GM18907 (cell line): Measurements from ENCODE around the gene ERC2.

ENCODE experiments used
- ATAC-seq: cut with Tn5 transposase; IDR thresholded peaks from one replicate; pipeline ENCODE4 v1.9.1; 2021; ENCODE audit warnings: mild to moderate bottlenecking, moderate library complexity; ENCODE audit not compliant: unreplicated experiment

ERC2 gene

GRCh38 chr3:56130036-56130435, 338.2 kb downstream of the ERC2 start:
- ATAC-seq: no peak

GRCh38 chr3:56126632-56127031, 341.6 kb downstream of the ERC2 start:
- ATAC-seq: no peak

GRCh38 chr3:56125358-56126005, 342.8 kb downstream of the ERC2 start:
- ATAC-seq: no peak

GRCh38 chr3:56124546-56124945, 343.7 kb downstream of the ERC2 start:
- no peak for ATAC-seq

GRCh38 chr3:56123487-56123886, 344.8 kb downstream of the ERC2 start:
- ATAC-seq: no peak

GRCh38 chr3:56122911-56123310, 345.4 kb downstream of the ERC2 start:
- ATAC-seq: no peak

GRCh38 chr3:56121716-56122115, 346.6 kb downstream of the ERC2 start:
- no peak for ATAC-seq

- no peak for ATAC-seq
Observed at GRCh38 chr3:56119575-56120349, 348.5 kb downstream of the ERC2 start.

GRCh38 chr3:56118968-56119367, 349.3 kb downstream of the ERC2 start:
- ATAC-seq: no peak

- no peak for ATAC-seq
Observed at GRCh38 chr3:56115698-56116097, 352.6 kb downstream of the ERC2 start.

GRCh38 chr3:56115199-56115598, 353.1 kb downstream of the ERC2 start:
- no peak for ATAC-seq

GRCh38 chr3:56113908-56114307, 354.4 kb downstream of the ERC2 start:
- ATAC-seq: no peak

- ATAC-seq: no peak
Observed at GRCh38 chr3:56113231-56113630, 355.0 kb downstream of the ERC2 start.

GRCh38 chr3:56111606-56112304, 356.5 kb downstream of the ERC2 start:
- ATAC-seq: no peak

- no peak for ATAC-seq
Observed at GRCh38 chr3:56110886-56111285, 357.4 kb downstream of the ERC2 start.

GRCh38 chr3:56107157-56107556, 361.1 kb downstream of the ERC2 start:
- no peak for ATAC-seq

- ATAC-seq: no peak
Observed at GRCh38 chr3:56102032-56102431, 366.2 kb downstream of the ERC2 start.

- no peak for ATAC-seq
Observed at GRCh38 chr3:56101576-56101975, 366.7 kb downstream of the ERC2 start.

- ATAC-seq: no peak
Observed at GRCh38 chr3:56096999-56097398, 371.3 kb downstream of the ERC2 start.

GRCh38 chr3:56094170-56094569, 374.1 kb downstream of the ERC2 start:
- no peak for ATAC-seq

- no peak for ATAC-seq
Observed at GRCh38 chr3:56089739-56090138, 378.5 kb downstream of the ERC2 start.
